Prostate gland (tissue), 2 donors: ENCODE measurements around the gene EIF2S3B.

Source experiments
- CTCF ChIP-seq, 4 experiments: fragments of 200-600 bp in 2 of 4; fragments of 450-650 bp in 2 of 4; sonication (generic) in 2 of 4; IDR thresholded peaks; 1 replicate in 3 of 4; 2 replicates in 1 of 4; pipeline ENCODE4 v1.5.1; 2016 to 2019; ENCODE audit warnings: antibody characterized with exemption in 4 of 4, mild to moderate bottlenecking in 2 of 4, moderate library complexity in 2 of 4
- POLR2A ChIP-seq: fragments of 450-650 bp; IDR thresholded peaks from one replicate; pipeline ENCODE4 v1.6.1; 2016; ENCODE audit warnings: antibody characterized with exemption, mild to moderate bottlenecking
- POLR2AphosphoS5 ChIP-seq: sonication (generic); formaldehyde crosslinking; IDR thresholded peaks from one replicate; pipeline ENCODE4 v1.6.1; 2017; ENCODE audit warnings: antibody characterized with exemption

DNA sequence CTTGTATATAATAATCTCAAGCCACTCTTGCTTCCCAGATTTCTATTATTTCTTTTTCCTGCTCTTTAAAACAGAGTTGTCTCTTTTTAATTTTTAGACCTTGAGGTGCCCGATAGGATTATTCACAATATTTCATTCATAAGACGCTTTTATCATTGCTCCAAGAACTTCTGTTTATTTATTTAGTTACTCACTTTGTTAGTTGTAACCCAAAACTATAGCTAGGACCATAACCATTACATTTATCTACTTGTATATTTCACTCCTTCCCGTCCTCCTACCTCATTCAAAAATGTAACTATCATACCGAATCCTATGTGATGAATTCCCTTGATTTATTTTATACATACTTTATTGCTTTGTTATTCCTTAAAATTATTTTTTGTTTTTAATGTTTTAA, 7.1 kb downstream of the EIF2S3B start:
- no peak for TF ChIP-seq CTCF (IDR thresholded peaks at IDR 0.05)
- no peak for TF ChIP-seq POLR2A
- no peak for TF ChIP-seq POLR2AphosphoS5
